Suprapubic skin (tissue), 4 donors: Measurements from ENCODE around the gene GFY. TPM values are rescaled to one million over a fixed set of nuclear protein-coding genes. Genes with fewer than 3 reads are reported as not detected.
A peak's percentile ranks its signal among the peaks of the same experiment; 100 is the strongest.

ENCODE experiments used
- DNase-seq, 2 donors: peaks; one replicate each; pipeline ENCODE4 v3.0.0-alpha.2; 2019; ENCODE audit warnings: low spot score in 2 of 2
- H3K27ac ChIP-seq: fragments of 200-600 bp; sonication (generic); one replicate; pipeline ENCODE4 v1.5.1; 2019
- H3K27me3 ChIP-seq: fragments of 200-600 bp; sonication (generic); one replicate; pipeline ENCODE4 v1.5.1; 2019
- H3K36me3 ChIP-seq: fragments of 200-600 bp; sonication (generic); one replicate; pipeline ENCODE4 v1.5.1; 2019
- H3K4me1 ChIP-seq: fragments of 200-600 bp; sonication (generic); one replicate; pipeline ENCODE4 v1.5.1; 2019
- H3K4me3 ChIP-seq: fragments of 200-600 bp; sonication (generic); one replicate; pipeline ENCODE4 v1.5.1; 2019; ENCODE audit warnings: mild to moderate bottlenecking
- H3K9me3 ChIP-seq: fragments of 200-600 bp; sonication (generic); one replicate; pipeline ENCODE4 v1.5.1; 2019
- CTCF ChIP-seq, 2 donors: fragments of 200-600 bp in 1 of 2; fragments of 450-650 bp in 1 of 2; sonication (generic) in 1 of 2; IDR thresholded peaks; one replicate each; pipeline ENCODE4 v1.5.1; 2016 to 2019; ENCODE audit warnings: antibody characterized with exemption in 2 of 2, mild to moderate bottlenecking in 1 of 2, moderate library complexity in 1 of 2
- EP300 ChIP-seq: sonication (generic); formaldehyde crosslinking; IDR thresholded peaks from one replicate; pipeline ENCODE4 v1.6.1; 2017; ENCODE audit warnings: antibody characterized with exemption
- POLR2A ChIP-seq, 2 donors: fragments of 450-650 bp; IDR thresholded peaks; one replicate each; pipeline ENCODE4 v1.6.1; 2017; ENCODE audit warnings: antibody characterized with exemption in 2 of 2, mild to moderate bottlenecking in 2 of 2, moderate library complexity in 2 of 2
- POLR2AphosphoS5 ChIP-seq, 3 donors: sonication (generic); formaldehyde crosslinking; IDR thresholded peaks; one replicate each; pipeline ENCODE4 v1.6.1; 2017; ENCODE audit warnings: antibody characterized with exemption in 3 of 3
- WGBS: methylation state at CpG from one replicate; pipeline ENCODE4 v1.1.5; 2018; 5-methylcytosine and 5-hydroxymethylcytosine counted together
- total RNA-seq, 4 donors: library from RNA; depleted of rRNA; stranded (reverse); fragments of >200 nt; gene quantifications; one replicate each; pipeline ENCODE4 v1.1.0, GENCODE V29; 2016

The GFY gene
- total RNA-seq, 4 donors from 2014 or later, result not detected

- Histone ChIP-seq H3K27ac (no peak overlapping the region), H3K36me3 (peaks cover 18% of the 10 kb centered on the region), H3K9me3 (no peaks in the 10 kb centered on the region), H3K27me3 (no peaks in the 10 kb centered on the region), H3K4me3 (no peak overlapping the region), H3K4me1 (peaks cover 38% of the 10 kb centered on the region)
- TF ChIP-seq EP300 (no peak), POLR2A (IDR thresholded peaks at IDR 0.05) (no peak), POLR2AphosphoS5 (IDR thresholded peaks at IDR 0.05) (no peak), CTCF (IDR thresholded peaks at IDR 0.05) (no peak)
- no peak for DNase-seq
- WGBS, result 64% methylated on average over 30 of the region's 32 CpGs
Measured at GRCh38 chr19:49447485-49448431, 22.6 kb downstream of the GFY start.

- Histone ChIP-seq H3K4me3 (no peak overlapping the region), H3K27me3 (no peaks in the 10 kb centered on the region), H3K9me3 (no peaks in the 10 kb centered on the region), H3K27ac (no peak overlapping the region), H3K36me3 (peaks cover 18% of the 10 kb centered on the region), H3K4me1 (peaks cover 35% of the 10 kb centered on the region)
- DNase-seq, result no peak
- TF ChIP-seq EP300, result no peak
- no peak for TF ChIP-seq CTCF (IDR thresholded peaks at IDR 0.05)
- no peak for TF ChIP-seq POLR2A (IDR thresholded peaks at IDR 0.05)
- TF ChIP-seq POLR2AphosphoS5 (IDR thresholded peaks at IDR 0.05), result no peak
- 85% methylated on average over 6 of the region's 6 CpGs for WGBS
Measured at GRCh38 chr19:49448432-49448786, 23.2 kb downstream of the GFY start.

- Histone ChIP-seq H3K9me3 (no peaks in the 10 kb centered on the region), H3K36me3 (peaks cover 18% of the 10 kb centered on the region), H3K4me3 (peak overlapping the region; percentile 73), H3K27me3 (no peaks in the 10 kb centered on the region), H3K4me1 (peaks cover 37% of the 10 kb centered on the region), H3K27ac (no peak overlapping the region)
- WGBS, result 84% methylated on average over 7 of the region's 7 CpGs
- no peak for DNase-seq
- TF ChIP-seq POLR2AphosphoS5 (IDR thresholded peaks at IDR 0.05) (no peak), CTCF (IDR thresholded peaks at IDR 0.05) (no peak), EP300 (no peak), POLR2A (IDR thresholded peaks at IDR 0.05) (no peak)
Measured at GRCh38 chr19:49450405-49450804, 25.2 kb downstream of the GFY start.

GRCh38 chr19:49451430-49452181 is 26.4 kb downstream of the GFY start, which contains the start of gene PIH1D1:
Gene PIH1D1, minus strand, starts transcription at chr19:49451814. Its CDS starts 240 bp downstream, at chr19:49451574.
- TF ChIP-seq POLR2AphosphoS5 (IDR thresholded peaks at IDR 0.05), result peak in 1 of 3 donors; percentile 88
- peak in 1 of 2 donors; percentile 10 for TF ChIP-seq CTCF (IDR thresholded peaks at IDR 0.05)
- no peak for TF ChIP-seq EP300
- TF ChIP-seq POLR2A (IDR thresholded peaks at IDR 0.05), result peak in 1 of 2 donors; percentile 15
- peak within 1 kb of the TSS; percentile 73 for H3K4me3 ChIP-seq
- H3K9me3 ChIP-seq, result no peaks in the 10 kb centered on the region
- DNase-seq, result peak; percentile 98 to 99
- H3K36me3 ChIP-seq, result peaks cover 15% of the 10 kb centered on the region
- WGBS, result under 1% methylated on average over 30 of the region's 42 CpGs
- H3K27me3 ChIP-seq, result no peaks in the 10 kb centered on the region
- H3K27ac ChIP-seq, result peak within 1 kb of the TSS; percentile 96
- H3K4me1 ChIP-seq, result peaks cover 43% of the 10 kb centered on the region
